ENCODE data around the gene PLCH1.

DNA sequence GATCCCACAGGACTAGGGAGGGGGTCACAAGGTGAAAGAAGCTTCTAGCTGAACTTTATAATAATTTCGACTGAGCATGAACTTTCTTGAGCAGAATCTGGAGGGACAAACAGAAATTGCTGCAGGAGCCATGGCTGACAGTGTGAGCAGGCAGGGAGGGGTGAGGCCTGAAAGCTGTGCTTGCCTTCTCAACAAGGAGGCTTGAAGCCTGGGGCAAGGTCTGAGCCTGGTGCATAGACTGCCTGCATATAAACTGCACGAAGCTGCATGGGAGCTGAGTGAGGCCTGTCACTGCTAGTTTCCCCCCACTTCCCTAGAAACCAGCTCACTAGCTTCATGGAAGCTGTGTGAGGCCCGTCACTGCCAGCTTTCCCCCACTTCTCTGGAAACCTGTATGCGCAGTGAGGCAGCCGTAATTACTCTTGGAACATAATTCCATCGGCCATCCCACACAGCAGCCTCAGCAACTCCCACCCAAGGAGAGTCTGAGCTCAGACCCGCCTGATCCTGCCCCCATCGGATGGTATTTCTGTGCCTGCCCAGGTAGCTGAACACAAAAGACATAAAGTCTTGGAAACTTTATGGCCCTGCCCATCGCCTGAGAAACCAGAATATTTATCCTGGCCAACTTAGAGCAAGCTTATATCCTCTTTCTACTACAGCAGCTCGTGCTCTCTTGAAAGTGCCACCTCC, 136.5 kb downstream of the PLCH1 start:
- TF ChIP-seq, protein P1, sequence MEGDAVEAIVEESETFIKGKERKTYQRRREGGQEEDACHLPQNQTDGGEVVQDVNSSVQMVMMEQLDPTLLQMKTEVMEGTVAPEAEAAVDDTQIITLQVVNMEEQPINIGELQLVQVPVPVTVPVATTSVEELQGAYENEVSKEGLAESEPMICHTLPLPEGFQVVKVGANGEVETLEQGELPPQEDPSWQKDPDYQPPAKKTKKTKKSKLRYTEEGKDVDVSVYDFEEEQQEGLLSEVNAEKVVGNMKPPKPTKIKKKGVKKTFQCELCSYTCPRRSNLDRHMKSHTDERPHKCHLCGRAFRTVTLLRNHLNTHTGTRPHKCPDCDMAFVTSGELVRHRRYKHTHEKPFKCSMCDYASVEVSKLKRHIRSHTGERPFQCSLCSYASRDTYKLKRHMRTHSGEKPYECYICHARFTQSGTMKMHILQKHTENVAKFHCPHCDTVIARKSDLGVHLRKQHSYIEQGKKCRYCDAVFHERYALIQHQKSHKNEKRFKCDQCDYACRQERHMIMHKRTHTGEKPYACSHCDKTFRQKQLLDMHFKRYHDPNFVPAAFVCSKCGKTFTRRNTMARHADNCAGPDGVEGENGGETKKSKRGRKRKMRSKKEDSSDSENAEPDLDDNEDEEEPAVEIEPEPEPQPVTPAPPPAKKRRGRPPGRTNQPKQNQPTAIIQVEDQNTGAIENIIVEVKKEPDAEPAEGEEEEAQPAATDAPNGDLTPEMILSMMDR (IDR thresholded peaks at IDR 0.05; ENCODE audit: insufficient read depth, low read length): no peak
- TF ChIP-seq POLR2AphosphoS5 (IDR thresholded peaks at IDR 0.05; ENCODE audit: low read depth) (no peak), GABPA (IDR thresholded peaks at IDR 0.05; ENCODE audit: low read depth) (no peak)
- TF ChIP-seq, protein P2, sequence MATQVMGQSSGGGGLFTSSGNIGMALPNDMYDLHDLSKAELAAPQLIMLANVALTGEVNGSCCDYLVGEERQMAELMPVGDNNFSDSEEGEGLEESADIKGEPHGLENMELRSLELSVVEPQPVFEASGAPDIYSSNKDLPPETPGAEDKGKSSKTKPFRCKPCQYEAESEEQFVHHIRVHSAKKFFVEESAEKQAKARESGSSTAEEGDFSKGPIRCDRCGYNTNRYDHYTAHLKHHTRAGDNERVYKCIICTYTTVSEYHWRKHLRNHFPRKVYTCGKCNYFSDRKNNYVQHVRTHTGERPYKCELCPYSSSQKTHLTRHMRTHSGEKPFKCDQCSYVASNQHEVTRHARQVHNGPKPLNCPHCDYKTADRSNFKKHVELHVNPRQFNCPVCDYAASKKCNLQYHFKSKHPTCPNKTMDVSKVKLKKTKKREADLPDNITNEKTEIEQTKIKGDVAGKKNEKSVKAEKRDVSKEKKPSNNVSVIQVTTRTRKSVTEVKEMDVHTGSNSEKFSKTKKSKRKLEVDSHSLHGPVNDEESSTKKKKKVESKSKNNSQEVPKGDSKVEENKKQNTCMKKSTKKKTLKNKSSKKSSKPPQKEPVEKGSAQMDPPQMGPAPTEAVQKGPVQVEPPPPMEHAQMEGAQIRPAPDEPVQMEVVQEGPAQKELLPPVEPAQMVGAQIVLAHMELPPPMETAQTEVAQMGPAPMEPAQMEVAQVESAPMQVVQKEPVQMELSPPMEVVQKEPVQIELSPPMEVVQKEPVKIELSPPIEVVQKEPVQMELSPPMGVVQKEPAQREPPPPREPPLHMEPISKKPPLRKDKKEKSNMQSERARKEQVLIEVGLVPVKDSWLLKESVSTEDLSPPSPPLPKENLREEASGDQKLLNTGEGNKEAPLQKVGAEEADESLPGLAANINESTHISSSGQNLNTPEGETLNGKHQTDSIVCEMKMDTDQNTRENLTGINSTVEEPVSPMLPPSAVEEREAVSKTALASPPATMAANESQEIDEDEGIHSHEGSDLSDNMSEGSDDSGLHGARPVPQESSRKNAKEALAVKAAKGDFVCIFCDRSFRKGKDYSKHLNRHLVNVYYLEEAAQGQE (IDR thresholded peaks at IDR 0.05; ENCODE audit: insufficient replicate concordance, low read depth): no peak

Data from HL-60 (cell line).